SK-N-SH treated with all-trans-retinoic acid at 6 μM for 48 hours (cell line): ENCODE measurements around the gene IFT43.

Source experiments
- ARNTL ChIP-seq: fragments of 450-650 bp; formaldehyde crosslinking; IDR thresholded peaks from 2 replicates; pipeline ENCODE4 v1.5.0; 2020; ENCODE audit warnings: low read depth, mild to moderate bottlenecking, moderate library complexity, borderline replicate concordance
- ESRRG ChIP-seq: fragments of 250-450 bp; sonication (Bioruptor Pico); IDR thresholded peaks from 2 replicates; pipeline ENCODE4 v1.6.1; 2021; ENCODE audit warnings: mild to moderate bottlenecking
- SNAI2 ChIP-seq: fragments of 250-450 bp; sonication (Bioruptor Pico); IDR thresholded peaks from 2 replicates; pipeline ENCODE4 v1.5.0; 2020; ENCODE audit warnings: mild to moderate bottlenecking, moderate library complexity

- TF ChIP-seq ESRRG (no peak), SNAI2 (CRISPR knock-in tag) (no peak), ARNTL (CRISPR knock-in tag) (no peak)
These were observed 70.6 kb downstream of the IFT43 start for GRCh38 chr14:76056128-76056527.
